HG03469 (cell line): ENCODE data around the gene GPSM1.

Experiments
- ATAC-seq: cut with Tn5 transposase; IDR thresholded peaks from one replicate; pipeline ENCODE4 v1.9.1; 2021; ENCODE audit warnings: mild to moderate bottlenecking, moderate library complexity, moderate number of reproducible peaks; ENCODE audit not compliant: unreplicated experiment

Gene GPSM1, protein sequence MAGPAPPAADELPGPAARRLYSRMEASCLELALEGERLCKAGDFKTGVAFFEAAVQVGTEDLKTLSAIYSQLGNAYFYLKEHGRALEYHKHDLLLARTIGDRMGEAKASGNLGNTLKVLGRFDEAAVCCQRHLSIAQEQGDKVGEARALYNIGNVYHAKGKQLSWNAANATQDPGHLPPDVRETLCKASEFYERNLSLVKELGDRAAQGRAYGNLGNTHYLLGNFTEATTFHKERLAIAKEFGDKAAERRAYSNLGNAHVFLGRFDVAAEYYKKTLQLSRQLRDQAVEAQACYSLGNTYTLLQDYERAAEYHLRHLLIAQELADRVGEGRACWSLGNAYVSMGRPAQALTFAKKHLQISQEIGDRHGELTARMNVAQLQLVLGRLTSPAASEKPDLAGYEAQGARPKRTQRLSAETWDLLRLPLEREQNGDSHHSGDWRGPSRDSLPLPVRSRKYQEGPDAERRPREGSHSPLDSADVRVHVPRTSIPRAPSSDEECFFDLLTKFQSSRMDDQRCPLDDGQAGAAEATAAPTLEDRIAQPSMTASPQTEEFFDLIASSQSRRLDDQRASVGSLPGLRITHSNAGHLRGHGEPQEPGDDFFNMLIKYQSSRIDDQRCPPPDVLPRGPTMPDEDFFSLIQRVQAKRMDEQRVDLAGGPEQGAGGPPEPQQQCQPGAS

DNA sequence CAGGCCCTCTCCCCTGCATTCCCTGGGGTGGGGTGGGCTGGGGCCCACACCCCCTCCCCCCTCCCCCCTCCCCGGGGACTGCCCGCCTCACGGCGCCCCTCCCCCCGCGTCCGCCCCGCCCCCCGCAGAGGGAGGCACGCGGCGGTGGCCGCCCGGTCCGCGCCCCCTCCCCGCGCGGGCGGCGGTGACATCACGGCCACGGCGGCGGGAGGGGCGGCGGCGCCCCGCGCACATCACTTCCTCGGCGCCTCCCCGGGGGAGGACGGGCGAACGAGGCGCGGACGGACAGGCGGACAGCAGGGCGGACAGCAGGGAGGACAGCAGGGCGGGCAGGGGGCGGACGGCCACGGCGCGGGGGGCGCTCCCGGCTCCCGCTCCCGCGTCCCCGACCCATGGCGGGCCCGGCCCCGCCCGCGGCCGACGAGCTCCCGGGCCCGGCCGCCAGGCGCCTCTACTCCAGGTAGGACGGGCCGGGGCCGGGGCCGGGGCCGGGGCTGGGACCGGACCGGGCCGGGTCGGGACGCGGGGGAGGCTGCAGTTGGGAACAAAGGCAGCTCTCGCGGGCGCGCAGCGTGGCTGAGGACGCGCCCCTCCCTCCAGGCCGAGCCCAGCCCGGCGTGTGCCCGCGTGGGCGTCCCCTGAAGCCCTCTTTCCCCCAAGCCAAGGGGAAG is at the start of gene GPSM1:
Gene GPSM1, plus strand, starts transcription at position 236 of the 671 bp plus-strand sequence. Its CDS starts 157 bp downstream, at position 393.
- ATAC-seq = no peak

DNA sequence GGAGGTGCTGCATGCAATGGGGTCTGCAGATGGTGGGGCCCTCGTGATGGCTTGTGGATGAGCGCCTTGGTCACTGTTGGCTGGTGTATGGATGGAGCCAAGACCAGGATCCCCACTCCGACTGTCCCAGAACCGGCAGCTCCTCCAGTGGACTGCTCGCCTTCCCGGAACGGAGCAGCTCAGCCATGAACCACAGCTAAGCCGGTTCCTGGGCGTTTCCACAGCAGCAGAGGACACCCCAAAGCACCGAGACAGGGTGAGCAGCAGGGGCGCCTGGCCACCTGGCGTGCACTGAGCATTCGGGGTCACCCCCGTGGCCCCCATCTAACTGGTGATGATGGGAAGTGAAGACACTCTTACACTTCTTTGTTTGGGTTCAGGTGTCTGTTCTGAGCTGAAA is 49.6 kb upstream of the GPSM1 start:
- no peak for ATAC-seq

DNA sequence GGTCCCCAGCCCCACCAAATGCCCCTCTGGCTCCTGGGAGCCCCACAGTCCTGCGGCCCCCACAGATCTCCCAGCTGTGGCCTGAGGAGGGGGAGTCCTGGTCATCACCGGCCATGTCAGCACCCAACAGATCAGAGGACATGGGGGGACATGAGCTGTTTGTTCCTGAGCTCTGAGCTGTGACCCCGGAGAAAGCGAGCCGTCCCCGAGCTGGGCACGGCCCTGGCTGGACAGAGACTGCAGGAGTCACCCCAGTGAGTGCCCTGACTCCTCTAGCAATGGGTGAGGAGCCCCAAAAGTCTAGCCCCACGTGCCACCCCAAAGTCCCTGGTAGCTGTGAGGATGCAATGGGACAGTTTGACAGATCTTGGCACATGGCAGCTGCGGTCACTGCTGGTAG is 49.1 kb upstream of the GPSM1 start:
- no peak for ATAC-seq

DNA sequence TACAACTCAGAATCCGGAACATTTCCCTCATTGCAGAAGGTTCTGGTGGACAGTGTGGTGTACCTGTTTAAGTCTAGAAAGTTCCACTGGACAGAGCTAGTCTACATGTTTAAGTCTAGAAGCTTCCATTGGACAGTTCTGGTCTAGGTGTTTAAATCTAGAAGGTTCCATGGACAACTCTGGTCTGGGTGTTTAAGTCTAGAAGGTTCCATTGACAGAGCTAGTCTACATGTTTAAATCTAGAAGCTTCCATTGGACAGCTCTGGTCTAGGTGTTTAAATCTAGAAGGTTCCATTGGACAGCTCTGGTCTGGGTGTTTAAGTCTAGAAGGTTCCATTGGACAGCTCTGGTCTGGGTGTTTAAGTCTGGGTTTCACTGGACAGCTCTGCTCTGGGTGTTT is 48.4 kb upstream of the GPSM1 start:
- no peak for ATAC-seq

DNA sequence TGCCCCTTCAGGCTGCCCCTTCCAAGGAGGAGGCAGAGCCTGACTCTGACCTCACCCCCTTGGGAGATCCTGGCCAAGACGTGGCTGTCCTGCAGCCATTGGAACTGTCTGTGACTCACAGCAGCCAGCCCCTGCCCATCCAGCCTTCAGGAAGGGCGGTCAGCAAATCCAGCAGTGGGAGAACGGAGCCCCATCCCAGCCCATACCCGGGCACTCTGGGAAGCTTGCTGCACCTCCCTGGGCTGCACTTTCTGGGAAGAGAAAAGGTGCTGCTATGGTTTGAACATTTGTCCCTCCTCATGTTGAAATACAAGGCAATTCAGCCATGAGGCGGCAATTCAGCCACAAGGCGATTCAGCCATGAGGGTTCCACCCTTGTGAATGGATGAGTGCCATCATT is 47.9 kb upstream of the GPSM1 start:
- ATAC-seq = no peak

DNA sequence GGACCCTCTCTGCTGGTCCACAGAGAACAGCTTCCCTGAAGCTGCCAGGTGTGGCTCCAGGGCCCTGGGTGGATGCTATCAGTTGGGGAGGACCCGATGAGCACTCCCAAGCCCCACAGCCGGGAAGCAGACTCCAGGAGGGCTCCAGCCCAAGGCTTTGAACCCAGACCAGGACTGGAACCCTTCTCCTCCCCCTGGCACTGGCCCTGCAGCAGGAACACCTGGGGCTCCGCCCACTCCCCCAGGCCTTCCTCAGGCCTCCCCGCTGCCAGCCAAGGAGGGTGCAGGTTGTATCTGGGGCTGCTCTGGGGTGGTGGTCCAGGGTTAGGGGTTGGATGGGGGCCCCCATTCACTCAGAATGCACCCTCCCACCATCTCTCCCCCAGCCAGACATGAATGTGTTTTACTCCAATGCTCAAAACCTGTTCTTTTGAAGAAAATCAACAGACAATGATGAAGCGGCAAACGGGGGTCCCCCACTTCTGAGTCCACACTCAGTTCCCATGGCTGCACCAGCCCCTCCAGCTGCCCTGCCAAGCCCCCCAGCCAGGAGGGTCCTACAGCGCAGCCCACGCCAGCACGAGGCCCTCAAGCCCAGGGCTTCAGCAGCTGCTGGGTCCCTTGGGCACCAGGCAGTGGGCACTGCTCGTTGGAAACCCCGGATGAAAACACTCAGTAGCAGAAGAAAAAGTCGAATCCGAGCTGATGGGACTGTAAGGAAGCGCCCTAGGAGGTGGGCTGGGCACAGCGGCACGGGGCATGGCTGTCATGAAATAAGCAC is 46.6 kb upstream of the GPSM1 start:
- ATAC-seq = no peak

DNA sequence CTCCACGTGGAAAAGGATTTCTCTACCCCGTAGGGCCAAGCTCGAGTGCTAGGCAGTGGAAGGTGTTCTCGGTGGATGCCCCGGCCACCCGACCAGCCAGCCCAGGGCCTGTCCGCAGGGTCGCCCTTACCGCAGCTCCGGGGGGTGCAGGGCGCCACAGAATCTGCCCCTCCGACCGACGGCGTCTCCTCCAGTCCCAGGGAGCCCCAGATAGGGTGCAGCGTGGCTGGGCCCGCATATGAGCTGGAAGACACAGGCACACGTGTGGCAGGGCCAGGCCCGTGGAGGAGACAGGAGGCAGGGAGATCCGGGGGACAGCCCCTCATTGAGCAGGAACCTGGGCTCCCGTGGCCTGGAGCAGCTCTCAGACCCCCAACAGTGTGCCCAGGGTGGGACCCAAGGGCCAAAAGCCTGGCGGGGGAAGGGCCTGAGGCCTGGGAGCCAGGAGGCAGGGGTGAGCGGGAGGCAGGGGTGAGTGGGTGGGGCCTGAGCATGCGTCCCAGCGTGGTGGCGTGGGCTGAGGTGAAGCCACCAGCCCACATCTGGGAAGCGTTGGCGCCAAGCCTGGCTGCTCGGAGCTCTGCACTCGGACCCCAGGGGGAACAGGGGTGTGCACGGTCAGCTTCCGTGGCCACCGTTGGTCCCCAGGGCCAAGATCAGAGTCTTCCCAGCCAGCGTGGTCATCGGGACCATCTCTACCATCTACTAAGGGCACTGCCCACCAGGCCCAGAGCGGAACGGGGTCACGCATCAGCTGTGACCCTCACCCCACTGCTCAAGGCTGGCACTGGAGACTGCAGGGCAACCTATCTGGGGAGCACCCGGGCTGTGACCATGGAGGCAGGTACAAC is 45.7 kb upstream of the GPSM1 start:
- ATAC-seq = no peak

DNA sequence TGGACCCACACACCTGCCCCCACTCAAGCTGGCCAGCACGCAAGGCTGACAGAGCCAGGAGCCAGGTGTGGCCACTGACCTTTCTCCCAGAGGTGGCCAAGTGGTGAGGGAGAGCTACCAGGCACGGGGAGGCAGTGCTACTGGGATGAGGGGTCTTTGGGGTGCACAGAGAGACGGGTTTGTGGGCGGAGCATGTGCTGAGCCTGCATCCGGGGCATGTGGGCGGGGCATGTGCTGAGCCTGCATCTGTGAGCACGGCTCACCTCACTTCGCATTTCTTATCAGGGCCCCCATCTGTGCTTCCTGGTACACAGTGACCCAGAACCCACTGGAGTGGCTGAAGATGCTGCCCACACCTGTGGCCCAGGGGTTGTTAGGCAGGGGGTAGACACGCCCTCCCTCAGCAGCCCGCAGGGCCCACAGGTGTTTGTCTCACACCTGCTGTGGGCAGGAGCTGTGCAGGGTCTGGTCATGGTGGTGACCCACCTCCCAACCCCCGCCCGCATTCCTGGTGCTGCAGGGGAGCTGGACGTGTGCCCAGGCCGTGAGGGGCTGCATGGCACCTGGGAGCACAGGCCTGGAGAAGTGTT is 45.0 kb upstream of the GPSM1 start:
- no peak for ATAC-seq

DNA sequence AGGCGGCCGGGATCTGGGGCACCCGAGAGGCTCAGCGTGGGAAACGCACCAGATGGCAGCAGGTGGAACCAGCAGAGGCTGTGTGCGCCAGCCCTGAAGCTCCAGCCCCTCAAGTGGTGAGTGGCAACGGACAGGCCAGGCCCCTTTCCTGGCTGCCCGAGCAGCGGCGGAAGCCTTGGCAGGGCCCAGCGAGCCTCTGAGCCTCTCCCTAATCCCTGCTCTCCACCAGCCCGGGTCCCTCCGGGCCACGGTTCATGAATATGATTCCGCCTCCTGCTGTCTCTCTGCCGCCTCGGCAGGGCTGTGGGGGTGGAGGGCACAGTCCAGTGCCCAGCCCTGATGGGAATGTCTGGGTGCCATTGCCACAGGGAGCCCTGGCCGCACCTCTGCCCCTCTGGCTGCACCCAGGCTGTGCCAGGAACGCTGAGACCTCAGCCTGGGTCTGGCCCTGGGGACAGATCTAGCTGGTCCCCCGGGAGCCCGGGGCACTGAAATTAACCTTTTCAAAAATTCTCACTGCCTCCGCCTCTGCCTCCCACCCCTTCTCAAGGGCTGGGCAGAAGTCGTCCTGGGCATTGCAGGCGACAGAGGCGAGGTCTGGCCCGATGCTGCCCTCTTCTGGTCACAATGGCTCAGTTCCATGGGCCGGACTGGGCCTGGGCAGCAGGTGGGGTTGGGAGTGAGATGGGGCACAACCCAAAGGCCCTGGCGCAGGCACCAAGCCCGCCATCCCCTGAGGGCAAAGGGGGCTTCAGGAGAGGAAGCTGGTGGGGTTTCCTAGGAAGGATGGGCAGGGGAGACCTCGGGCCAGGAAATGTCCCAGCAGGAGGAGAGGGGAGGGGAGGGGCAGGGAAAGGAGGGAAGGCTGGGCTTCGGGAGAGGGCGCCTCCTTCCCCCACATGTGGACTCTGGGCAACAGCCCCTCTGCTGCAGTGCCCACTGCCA is 43.8 kb upstream of the GPSM1 start:
- ATAC-seq = peak; percentile 53

DNA sequence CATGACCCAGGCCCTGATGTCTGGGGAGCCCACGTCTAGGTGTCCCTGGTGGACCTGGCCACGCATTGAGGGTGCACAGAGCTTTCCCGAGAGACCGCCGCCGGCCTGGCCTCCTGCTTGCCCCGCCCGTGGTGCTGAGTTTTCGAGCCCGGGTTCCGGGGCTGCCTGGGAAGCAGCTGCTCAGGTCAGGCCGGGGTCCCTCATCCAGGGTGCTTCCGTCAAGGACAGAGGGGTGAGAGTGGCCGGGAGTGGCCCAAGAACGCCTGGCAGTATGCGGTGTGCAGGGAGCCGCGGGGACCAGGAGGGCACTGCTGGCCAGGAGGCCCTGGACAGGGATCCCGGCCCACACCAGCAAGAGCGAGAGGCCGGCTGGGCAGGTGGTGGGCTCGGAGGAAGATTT is 43.0 kb upstream of the GPSM1 start:
- no peak for ATAC-seq

DNA sequence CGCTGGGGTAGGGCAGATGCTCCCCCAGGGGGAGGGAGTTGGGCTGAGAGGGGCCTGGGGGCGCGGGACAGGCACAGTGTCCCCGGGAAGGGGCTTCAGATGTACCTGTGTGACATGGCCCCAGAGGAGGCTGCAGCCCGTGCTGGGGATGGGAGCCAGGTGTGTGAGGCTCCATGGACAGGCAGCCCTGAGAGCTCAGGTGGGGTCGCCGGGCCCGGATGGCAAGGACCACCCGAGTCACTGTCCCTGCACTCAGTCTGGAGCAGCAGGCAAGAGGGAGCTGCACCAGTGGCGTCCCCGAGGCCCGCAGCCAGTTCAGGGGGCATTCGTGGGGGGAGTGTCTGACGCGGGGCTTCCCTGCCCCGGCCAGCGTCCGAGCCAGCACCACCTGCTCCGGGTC is 42.4 kb upstream of the GPSM1 start:
- ATAC-seq = no peak

DNA sequence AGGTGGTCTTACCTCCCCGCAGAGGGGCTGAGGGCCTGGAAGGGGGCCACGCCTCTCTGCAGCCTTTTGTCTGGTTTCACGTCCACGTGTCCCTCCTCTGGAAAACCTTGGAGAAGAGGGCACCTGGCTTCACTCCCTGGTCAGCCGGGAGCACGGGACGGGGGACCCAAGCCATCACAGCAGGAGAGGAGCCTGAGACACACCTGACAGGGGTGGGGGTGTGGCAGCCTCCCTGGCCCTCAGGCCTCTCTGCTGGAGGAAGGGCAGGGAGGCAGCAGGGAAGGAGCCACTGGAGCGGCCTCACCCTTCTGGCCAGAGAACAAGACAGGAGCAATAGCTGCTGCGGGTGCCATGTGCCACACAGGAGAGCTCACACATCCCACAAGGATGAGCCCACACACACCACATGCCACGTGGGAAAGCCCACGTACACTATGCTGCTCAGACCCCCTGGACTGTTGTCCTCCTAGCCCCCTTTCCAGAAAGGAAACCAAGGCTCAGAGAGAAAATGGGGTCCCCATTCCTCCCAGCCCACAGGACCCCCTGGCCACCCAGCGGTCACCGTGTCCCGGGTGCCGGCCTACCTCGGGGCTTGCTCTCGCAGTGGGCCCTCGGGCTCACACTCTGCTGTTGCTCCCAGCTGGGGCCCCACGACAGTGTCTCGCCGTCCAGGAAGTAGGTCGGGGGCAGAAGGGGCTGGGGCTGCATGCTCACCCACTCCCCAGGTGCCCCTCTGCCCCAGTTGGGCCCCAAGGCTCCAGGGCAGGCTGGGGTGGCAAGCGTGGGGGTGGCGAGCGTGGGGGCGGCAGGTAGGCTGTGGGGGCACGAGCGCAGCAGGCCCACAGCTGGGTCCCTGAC is 41.6 kb upstream of the GPSM1 start:
- no peak for ATAC-seq

DNA sequence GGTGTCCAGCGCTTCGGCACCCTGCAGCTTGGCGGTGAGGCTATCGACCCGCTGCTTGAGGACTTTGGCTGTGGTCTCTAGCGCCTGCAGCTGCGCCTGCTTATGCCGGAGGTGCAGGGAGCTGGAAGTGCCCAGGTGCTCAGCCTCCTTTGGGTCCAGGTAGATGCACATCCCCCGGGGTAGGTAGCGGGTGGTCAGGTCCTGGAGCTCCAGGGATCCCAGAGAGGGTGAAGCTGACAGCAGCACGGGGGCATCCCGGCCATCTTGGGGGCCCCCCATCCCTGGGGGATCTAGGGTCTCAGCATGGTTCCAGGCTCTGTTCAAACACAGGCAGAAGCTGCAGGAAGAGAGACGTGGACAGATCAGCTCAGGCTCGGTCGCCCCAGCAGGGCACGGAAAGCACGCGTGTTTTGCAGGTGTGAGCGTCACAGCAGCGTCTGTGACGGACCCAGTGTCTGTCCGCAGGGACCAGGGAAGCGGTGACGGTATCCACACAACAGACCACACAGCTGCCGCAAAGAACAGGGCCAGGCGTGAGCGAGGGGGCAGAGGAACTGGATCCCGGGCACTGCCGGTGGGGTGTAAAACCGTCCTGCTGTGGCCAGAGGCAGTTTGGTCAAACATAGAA is 40.9 kb upstream of the GPSM1 start:
- no peak for ATAC-seq

DNA sequence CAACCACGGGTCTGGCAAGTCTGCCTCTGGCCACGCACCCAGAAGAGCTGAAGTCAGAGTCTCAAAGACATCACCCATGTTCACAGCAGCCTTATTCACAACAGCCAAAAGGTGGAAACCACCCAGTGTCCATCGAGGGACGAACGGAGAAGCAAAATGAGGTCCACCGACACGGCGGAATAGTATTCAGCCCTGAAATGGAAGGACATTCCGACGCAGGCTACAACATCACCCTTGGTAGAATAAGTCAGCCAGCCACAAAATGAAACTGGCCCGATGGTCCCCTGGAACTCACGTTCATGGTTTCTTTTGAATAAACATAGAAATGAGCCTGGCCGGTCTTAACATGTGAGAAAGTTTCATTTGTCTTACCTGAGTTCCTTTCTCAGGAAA is 40.4 kb upstream of the GPSM1 start:
- ATAC-seq = no peak

DNA sequence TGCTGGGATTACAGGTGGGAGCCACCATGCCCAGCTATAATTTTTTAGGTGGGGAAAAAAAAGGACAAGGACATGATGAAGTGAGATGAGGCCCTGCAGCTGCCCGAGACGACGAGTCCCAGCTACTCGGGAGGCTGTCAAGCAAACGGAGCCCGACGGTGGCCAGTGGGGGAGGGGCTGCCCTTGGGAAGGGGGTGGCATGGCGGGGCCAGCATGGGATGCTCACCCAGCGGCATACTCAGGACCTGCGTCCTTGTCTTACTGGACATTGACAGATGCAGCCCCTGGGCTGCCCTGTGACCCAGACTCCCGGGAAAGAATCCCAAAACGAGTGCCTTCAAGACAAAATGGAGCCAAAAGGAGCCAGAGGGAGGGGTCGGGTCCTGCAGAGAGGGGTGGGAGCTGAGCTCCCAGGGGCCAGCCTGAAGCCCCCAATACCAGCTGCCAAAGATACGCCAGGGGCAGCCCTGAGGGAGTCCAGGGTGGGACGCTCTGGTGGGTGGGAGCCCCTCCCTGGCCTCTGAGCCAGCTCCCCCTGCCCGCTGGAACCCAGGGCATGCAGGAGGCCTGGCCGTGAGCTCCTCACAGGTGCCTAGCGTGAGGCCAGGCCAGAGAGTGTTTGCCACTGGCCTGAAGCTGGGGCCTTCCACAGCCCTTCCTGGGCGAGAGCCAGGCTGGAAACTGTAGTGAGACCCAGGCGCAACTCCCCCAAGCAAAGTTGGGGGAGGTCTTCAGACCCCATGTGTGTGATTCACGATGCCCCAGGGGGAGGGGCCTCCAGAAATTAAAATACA is 39.2 kb upstream of the GPSM1 start:
- no peak for ATAC-seq

DNA sequence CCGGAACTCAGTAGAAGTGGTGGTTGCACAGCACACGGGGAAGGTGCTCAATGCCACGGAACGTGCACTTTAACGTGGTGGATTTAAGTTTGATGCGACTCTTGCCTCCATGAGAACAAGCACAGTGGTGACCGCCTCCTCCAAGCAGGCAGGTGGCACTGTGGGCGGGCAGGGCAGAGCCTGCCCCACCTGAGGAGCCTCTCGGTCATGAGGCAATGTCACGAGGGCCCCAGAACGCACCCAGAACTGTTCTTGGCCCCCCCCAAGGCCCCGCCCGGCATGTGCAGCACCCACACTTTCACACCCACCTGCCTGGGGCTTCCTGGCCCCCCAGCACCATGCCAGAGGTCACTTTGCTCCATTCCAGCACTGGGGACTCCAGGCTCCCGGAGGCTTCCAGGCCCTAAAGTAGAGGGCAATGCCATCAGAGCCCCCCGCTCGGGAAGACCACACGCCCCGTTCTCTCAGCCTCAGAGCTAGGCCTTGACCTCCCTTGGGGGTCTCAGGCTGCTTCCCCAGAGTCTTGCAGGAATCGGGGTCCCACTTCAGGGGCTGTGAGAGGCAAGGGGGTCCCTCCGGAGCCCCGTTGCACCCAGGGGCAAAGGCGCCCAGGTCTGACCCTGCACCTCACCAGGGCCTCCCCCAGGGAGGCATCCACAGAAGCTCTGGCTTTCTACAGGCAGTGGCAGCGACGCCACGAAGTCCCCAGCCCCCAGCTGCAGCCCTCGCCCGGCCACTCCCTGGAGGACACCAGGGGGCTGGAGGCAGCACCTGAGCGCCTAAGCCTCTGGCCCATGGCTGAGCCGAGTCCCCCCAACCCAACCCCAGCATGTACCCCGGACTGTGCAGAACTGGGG is 37.5 kb upstream of the GPSM1 start:
- ATAC-seq = no peak
